Measurements from ENCODE around the gene KCNJ4.
"Not testable (repeated sequence)": the region's sequence is repeated elsewhere in the genome, so short reads cannot be mapped to it uniquely, and the experiment has no call there.

The KCNJ4 gene

DNA sequence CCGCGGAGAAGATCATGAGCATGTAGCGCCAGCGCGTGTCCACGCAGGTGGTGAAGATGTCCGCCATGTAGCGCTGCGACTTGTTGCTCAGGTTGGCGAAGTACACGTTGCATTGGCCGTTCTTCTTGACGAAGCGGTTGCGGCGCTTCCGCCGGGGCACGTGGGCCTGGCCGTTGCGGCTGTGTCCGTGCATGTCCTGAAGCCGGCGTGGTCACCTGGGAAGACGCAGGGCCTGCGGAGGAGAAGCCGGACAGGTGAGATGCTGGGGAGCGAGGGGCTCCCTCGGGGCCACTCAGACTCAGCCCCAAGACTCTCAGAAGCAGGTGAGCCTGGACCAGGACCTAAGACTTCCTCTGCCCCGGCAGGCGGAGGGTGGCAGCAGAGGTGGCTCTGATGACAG is 27.1 kb downstream of the KCNJ4 start:
- DNase-seq: no peak

- no peak for DNase-seq
These were observed 27.5 kb downstream of the KCNJ4 start for GRCh38 chr22:38427465-38427864.

DNA sequence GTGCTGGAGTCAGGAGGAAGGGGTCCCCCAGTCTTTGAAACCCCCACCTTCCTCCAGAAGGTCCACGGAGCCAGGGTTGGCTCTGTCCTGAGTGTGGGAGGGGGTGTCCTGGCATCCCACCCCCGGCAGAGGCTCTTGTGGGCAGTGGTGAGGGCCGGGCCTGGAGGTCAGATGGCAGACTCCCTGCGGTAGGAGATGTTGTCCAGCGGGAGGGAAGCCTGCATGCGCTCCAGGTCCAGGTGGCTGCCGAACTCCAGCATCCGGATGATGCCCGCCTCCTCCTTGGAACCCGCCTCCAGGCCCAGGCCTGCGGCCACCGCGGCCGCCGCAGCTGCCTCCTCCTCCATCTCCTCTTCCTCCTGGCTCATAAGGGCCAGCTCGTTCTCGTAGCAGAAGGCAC is 28.4 kb downstream of the KCNJ4 start:
- no peak for DNase-seq

GRCh38 chr22:38424525-38425080 is 30.4 kb downstream of the KCNJ4 start:
- no peak for DNase-seq

DNA sequence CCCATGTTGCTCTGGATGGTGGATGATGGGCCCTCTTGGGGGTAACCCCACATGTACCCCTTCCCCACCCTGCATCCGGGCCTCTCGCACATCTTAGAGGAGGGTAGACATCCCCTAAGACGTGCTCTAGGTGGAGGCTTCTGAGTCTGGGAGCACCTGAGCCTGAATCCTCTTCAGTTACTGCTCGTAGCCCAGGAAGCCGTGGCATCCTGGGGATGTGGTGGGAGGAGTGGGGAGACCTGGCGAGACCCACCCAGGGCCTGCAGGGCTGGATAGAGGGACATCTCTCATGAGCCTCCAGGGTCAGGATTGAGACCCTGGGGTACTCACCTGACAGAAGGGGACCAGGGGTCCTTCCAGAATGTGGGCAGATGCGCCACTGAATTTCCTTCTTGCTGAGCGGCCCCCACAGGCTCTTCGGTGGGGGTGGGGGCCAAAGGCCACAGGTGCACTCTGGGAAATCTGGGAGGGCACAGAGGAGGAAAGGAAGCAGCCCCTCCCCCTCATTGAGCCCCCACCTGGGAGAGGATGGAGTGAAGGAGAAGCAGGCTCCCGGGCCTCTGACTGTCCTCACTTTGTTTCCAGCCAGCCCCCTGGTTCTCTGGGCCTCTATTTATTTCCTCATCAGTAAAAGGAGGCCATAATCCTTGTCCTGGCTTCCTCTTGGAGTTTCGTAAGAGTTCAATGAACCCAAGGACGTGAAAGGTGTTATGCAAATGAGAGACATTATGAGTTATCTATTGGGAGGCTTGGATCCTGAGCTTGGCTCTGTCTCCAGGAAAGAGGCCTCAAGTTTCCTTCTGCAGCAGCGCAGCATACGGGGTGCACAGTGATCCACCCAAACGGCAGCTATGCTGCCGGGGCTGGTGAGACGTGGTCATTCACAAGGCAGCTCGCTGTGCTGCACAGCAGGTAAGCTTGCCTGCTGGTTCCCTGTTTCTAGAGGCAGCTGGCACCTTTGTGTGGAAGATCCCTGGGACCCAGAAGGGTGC is 31.2 kb downstream of the KCNJ4 start:
- DNase-seq: peak; percentile 70

DNA sequence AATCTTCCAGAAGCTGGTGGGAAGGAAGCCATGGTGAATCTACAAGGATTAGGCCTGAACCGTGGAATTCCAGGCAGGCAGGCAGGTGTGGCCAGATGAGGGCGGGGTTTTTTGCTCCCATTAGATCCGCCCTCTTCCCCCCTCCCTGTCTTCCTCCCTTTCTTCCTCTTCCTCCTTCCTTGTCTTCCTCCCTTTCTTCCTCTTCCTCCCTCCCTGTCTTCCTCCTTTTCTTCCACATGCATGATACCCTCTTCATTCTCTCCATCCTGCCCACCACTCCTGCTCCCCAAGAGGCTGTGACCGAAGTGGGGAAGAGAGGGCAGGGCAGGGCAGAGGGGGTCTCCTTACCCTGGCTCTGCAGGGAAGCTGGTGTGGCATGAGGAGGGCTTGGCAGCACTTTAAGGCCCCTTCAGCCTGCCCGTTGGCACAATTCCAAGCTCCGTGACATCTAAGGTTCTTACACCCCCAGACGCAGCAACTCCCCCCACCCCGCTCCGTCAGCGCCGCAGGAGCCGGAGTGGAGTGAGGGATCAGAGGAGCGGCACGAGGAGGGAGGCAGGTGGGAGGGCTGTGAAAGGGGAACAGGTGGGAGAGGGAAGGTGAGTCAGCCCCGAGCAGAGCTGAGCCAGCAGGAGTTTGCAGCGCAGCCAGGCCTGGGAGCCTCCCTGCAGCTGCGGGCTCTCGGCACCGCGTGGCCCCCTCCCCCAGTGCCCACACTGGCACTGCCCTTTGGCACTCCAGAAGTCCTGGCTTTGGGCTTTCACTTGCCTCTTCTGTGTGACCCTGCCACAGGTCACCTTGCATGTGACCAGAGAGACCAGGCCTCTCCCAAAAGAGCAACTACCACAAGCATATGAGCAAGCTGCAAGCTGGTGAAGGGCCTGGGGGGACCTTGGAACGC is 32.1 kb downstream of the KCNJ4 start:
- DNase-seq: peak; percentile 87

GRCh38 chr22:38420734-38421133 is 34.3 kb downstream of the KCNJ4 start:
- no peak for DNase-seq

DNA sequence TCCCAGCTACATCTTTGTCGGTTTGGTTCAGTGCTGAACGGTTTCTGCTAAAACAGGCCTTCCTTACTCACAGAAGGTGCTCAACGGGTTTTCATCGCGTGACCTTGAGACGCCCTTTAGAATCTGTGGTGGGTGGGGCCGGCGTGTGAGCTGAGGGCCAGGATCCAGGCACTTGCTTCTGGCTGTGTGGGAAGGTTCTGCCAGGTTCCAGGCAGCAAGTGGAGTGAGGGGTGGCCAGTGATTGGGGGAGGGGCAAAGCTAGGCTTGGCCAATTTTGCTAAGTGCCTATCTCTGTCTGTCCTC is 35.2 kb downstream of the KCNJ4 start:
- no peak for DNase-seq

- peak; percentile 20 for DNase-seq
These were observed 35.7 kb downstream of the KCNJ4 start for GRCh38 chr22:38419121-38419857.

DNA sequence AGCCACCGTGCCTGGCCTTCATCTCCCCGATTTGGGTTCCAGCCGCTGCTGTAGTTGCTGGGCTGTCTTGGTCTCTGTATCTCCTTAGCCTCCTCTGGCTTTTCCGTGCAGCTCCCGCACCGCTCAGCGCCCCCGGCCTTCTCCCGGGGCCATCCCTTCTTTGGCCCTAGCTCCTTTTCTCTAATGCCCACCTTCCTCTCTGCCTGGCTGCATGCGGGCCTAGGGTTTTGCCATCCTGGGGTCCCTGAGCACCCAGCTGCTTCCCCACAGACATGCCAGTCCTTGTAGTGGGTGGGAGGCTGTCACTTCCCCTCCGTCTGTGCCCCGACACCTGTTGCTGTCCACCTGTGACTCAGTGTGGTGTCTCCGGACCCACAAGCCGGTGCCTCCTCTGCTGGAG is 36.4 kb downstream of the KCNJ4 start:
- DNase-seq: no peak

GRCh38 chr22:38417252-38418060 is 37.5 kb downstream of the KCNJ4 start:
- DNase-seq: peak; percentile 65

DNA sequence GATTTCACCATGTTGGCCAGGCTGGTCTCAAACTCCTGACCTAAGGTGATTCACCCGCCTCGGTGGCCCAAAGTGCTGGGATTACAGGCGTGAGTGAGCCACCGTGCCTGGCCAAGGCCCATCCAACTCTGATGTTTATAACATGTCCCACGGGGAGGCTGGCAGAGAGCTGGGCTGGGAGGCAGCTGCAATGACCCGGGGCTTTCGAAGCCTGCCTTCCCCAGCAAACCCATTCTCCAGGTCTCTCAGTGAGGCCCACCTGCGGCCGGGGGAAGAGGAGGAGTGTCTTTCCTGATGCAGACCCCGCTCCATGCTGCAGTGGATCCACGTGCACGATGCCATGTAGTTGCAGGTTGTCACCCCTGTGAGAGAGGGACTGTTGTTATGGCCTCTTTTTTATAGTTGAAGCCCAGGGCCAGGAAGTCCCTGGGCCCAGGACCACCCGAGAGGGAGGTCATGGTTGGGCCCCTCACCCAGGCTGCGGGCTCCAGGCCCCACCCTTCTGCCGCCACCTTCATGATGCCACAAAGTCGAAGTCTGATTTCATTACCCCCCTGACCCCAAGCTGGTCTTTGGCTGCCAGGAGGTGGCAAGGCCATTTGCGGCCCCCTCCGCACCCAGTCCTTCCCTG is 38.3 kb downstream of the KCNJ4 start:
- no peak for DNase-seq

DNA sequence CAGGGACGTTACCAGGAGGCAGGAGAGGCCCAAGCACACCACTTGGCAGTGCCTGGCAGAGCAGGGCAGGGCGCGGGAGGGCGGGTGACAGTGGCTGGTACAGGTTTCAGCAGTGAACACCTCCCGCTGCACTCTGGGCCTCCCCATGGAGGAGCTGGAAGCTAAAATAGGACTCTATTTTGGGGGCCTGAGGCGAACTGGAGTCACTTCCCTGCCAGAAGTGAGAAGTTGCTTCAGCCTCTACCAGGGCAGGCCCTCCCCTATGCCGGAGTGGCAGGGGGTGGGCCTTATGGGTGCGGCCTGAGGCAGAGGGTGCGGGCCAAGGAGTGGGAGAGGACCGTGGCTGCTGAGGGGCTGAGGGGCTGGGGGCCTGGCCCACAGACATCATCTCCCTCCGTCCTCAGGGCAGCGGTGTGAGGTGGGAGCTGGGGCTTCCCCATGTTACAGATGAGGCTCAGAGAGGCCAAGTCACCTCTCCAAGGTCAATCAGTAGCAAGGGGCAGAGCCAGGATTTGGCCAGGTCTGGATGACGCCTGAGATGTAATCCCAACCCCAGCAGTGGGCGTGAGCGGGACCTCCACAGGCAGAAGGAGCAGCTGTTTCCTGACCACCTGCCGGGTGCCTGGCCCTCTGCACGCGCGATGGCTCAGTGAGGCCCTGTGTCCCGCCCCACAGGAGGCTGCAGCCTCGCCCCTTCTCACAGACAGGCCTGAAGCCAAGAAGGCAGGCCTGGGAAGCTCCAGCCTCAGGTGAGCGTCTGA is 39.3 kb downstream of the KCNJ4 start:
- DNase-seq: peak; percentile 72

DNA sequence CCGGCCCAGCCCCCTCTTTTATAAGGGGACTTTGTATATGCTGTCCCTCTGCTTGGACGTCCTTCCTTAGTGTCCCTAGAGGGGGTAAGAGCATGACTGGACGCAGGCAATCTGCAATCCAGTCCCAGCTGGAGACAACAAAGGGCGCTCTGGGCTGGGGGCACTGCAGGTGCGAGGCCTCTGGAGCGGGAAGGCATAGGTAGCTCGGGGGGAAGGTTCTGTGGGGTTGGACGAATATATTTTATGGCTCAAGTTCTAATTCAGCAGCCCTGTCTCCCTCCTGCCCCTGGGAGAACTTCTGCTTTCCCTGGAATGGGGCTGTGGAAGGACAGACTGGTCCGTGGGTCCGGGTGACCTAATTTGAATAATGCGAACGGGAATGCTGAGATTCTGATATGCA is 40.0 kb downstream of the KCNJ4 start:
- DNase-seq: no peak

DNA sequence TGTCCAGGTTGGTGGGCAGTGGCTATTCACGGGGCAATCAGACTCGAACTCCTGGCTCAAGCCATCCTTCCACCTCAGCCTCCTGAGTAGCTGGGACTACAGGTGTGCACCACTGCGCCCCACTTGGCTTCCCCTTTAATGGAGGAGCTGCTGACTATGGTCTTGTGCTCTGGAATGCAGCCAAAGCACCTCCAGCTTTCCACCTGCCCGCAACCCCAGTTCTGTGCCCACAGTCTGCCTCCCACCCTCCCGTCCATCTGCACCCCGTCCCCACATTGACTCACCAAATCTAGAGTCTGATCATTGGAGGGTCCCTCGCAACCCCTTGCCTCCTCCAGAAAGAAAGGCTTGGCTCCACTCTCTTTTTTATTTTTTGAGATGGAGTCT is 41.0 kb downstream of the KCNJ4 start:
- no peak for DNase-seq

- peak; percentile 75 for DNase-seq
These were observed 41.7 kb downstream of the KCNJ4 start for GRCh38 chr22:38413085-38414008.

DNA sequence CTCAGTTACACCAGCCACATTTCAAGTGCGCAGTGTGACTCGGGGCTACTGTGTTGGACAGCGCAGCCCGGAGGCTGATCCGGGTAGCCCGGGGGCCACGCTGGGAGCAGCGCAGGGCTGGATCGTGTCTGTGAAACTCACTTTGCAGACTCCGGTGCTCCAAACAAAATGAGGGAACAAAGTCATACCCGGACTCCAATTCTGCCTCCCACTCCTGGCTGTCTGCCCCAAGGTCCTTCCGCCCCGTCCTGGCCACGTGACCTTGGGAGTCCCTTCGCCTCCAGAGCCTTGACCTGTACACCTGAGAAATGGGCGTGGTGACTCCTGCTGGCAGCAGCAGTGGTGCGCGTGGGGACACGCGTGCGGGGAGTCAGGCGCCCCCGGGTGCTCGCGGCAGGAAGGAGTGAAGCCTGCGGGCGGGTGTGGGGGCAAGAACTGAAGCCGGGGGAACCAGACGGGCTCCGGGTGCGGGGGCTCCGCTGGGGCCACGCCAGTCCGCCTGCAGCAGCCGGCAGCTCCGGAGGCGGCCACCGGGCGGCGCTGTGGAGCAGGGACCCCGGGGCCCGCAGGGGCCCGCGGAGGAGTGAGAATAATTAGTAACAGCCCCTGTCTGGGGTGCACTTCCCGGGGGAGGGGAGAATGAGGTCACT is 42.4 kb downstream of the KCNJ4 start:
- DNase-seq: peak; percentile 41

DNA sequence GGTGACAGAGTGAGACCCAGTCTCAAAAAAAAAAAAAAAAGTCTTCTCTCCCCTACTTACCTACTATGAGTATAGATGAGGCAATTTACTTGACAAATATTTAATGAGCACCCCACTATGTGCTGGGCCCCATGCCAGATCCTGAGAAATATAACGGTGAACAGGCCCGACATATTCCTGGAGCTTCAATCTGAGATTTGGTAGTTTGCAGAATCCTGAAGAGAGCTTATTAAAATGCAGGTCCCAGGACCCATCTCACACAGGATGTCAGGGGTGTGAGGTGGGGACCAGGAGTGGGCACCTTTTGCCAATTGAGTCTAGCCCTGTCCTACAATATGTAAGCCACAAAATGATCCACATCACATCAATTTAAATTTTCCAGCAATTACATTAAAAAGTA is 44.0 kb downstream of the KCNJ4 start:
- DNase-seq: no peak

- not testable (repeated sequence) for DNase-seq
These were observed 45.1 kb downstream of the KCNJ4 start for GRCh38 chr22:38409916-38410315.

Data from NCI-H345 (cell line).